ENCODE results near the gene AICDA. TPM values are rescaled to one million over a fixed set of nuclear protein-coding genes. Genes with fewer than 3 reads are reported as not detected.

The AICDA gene
- total and polyA plus RNA-seq, 10 of the 15 experiments (the other 5 are each of a cell fraction or from before 2014, with no cell fraction given), result 9.4 to 24.9 (median 16.6) TPM

DNA sequence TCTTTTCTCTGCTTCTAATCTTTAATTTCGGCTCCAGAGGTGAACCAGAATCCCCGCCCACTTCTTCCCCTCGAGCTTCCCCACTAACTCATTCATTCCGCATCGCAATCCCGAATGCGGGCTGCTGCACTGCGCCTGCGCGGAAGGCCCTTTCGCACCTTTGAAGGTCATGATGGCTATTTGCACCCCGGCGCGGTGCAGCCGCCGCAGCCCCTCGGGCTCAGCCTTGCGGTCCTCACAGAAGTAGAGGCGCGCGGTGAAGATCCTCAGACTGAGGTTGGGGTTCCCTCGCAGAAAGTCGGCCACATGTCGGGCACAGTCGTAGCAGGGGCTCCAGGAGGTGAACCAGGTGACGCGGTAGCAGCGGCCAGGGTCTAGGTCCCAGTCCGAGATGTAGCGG lies 7.6 kb downstream of the AICDA start:
- SMC1A ChIA-PET (ENCODE audit: uncharacterized antibody, unreplicated experiment), result no interaction called here
- peaks cover 9% of the 10 kb centered on the region for H3K79me2 ChIP-seq (ENCODE audit: control insufficient read depth, insufficient read depth, low read length)
- intact Hi-C loops (cut with micrococcal nuclease; ENCODE audit: unreplicated experiment), result loop anchor here (5.0 kb wide), 1 partner anchor 287 kb away; no protein-coding TSS in a partner anchor

More for the DNA sequence above, 7.6 kb downstream of the AICDA start:
- 94% methylated on average over 30 of the region's 30 CpGs for WGBS (ENCODE audit: insufficient coverage, insufficient replicate concordance, low lambda C conversion rate, missing lambda C conversion rate)
- peaks cover 14% of the 10 kb centered on the region for H3K4me1 ChIP-seq (ENCODE audit: control insufficient read depth, insufficient read depth, low read length)
- H3K4me3 ChIP-seq, result no peak overlapping the region
- H3K4me2 ChIP-seq (ENCODE audit: control insufficient read depth, insufficient read depth), result no peak overlapping the region
- POLR2A ChIA-PET, result no interaction called here
- DNase-seq (ENCODE audit: low read depth, low spot score) (no peak), ATAC-seq (no peak), FAIRE-seq (no peak)
- H3K27ac ChIP-seq (ENCODE audit: control insufficient read depth, insufficient read depth), result no peak overlapping the region
- no peaks in the 10 kb centered on the region for H3K27me3 ChIP-seq (replicated peaks in 1 of 2; ENCODE audit: control insufficient read depth in 2 of 2, insufficient read depth in 2 of 2, low read length in 1 of 2)
- no peak overlapping the region for H2AFZ ChIP-seq (ENCODE audit: control insufficient read depth, low read depth, low read length)
- H3K9me3 ChIP-seq (replicated peaks; ENCODE audit: control insufficient read depth, insufficient read depth, low read length), result no peaks in the 10 kb centered on the region
- H3K9ac ChIP-seq (ENCODE audit: control insufficient read depth, insufficient read depth, low read length), result no peak overlapping the region
- CTCF ChIA-PET, result interaction anchor here (1.0 kb wide), 1 partner anchor 62 kb away, joined by 3 read pairs; no protein-coding TSS in a partner anchor
- RAD21 ChIA-PET (ENCODE audit: unreplicated experiment), result no interaction called here
- H3K36me3 ChIP-seq (ENCODE audit: control insufficient read depth in 2 of 2, insufficient read depth in 2 of 2, low read length in 1 of 2), result peaks cover 0 to 4% of the 10 kb centered on the region in 2 experiments
- no peaks in the 10 kb centered on the region for H4K20me1 ChIP-seq (ENCODE audit: control insufficient read depth, insufficient read depth)
- in situ Hi-C loops (cut with MboI), result no loop called here
- no TSS peak for BruUV-seq (replicated peaks)
- TF ChIP-seq CREB1 (IDR thresholded peaks at IDR 0.05; ENCODE audit: low read depth) (no peak), WRNIP1 (IDR thresholded peaks at IDR 0.05; ENCODE audit: borderline replicate concordance, low read depth, low read length) (no peak), MTA3 (IDR thresholded peaks at IDR 0.05; ENCODE audit: borderline replicate concordance, low read length) (no peak), MYB (IDR thresholded peaks at IDR 0.05; ENCODE audit: borderline replicate concordance, low read depth, low read length) (no peak), RBBP5 (conservative IDR thresholded peaks at IDR 0.05) (no peak), SIX5 (IDR thresholded peaks at IDR 0.05; ENCODE audit: low read depth, low read length, severe bottlenecking) (no peak), ZZZ3 (IDR thresholded peaks at IDR 0.05; ENCODE audit: control insufficient read depth, insufficient read length, low read depth) (no peak), SMAD5 (IDR thresholded peaks at IDR 0.05; ENCODE audit: low read depth) (no peak), SMARCA5 (IDR thresholded peaks at IDR 0.05) (no peak)
- TF ChIP-seq, protein P1, sequence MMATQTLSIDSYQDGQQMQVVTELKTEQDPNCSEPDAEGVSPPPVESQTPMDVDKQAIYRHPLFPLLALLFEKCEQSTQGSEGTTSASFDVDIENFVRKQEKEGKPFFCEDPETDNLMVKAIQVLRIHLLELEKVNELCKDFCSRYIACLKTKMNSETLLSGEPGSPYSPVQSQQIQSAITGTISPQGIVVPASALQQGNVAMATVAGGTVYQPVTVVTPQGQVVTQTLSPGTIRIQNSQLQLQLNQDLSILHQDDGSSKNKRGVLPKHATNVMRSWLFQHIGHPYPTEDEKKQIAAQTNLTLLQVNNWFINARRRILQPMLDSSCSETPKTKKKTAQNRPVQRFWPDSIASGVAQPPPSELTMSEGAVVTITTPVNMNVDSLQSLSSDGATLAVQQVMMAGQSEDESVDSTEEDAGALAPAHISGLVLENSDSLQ (IDR thresholded peaks at IDR 0.05), result no peak
- TF ChIP-seq, protein P2, sequence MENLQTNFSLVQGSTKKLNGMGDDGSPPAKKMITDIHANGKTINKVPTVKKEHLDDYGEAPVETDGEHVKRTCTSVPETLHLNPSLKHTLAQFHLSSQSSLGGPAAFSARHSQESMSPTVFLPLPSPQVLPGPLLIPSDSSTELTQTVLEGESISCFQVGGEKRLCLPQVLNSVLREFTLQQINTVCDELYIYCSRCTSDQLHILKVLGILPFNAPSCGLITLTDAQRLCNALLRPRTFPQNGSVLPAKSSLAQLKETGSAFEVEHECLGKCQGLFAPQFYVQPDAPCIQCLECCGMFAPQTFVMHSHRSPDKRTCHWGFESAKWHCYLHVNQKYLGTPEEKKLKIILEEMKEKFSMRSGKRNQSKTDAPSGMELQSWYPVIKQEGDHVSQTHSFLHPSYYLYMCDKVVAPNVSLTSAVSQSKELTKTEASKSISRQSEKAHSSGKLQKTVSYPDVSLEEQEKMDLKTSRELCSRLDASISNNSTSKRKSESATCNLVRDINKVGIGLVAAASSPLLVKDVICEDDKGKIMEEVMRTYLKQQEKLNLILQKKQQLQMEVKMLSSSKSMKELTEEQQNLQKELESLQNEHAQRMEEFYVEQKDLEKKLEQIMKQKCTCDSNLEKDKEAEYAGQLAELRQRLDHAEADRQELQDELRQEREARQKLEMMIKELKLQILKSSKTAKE (IDR thresholded peaks at IDR 0.05; ENCODE audit: low read depth, poor library complexity, severe bottlenecking), result no peak
- TF ChIP-seq, protein P3, sequence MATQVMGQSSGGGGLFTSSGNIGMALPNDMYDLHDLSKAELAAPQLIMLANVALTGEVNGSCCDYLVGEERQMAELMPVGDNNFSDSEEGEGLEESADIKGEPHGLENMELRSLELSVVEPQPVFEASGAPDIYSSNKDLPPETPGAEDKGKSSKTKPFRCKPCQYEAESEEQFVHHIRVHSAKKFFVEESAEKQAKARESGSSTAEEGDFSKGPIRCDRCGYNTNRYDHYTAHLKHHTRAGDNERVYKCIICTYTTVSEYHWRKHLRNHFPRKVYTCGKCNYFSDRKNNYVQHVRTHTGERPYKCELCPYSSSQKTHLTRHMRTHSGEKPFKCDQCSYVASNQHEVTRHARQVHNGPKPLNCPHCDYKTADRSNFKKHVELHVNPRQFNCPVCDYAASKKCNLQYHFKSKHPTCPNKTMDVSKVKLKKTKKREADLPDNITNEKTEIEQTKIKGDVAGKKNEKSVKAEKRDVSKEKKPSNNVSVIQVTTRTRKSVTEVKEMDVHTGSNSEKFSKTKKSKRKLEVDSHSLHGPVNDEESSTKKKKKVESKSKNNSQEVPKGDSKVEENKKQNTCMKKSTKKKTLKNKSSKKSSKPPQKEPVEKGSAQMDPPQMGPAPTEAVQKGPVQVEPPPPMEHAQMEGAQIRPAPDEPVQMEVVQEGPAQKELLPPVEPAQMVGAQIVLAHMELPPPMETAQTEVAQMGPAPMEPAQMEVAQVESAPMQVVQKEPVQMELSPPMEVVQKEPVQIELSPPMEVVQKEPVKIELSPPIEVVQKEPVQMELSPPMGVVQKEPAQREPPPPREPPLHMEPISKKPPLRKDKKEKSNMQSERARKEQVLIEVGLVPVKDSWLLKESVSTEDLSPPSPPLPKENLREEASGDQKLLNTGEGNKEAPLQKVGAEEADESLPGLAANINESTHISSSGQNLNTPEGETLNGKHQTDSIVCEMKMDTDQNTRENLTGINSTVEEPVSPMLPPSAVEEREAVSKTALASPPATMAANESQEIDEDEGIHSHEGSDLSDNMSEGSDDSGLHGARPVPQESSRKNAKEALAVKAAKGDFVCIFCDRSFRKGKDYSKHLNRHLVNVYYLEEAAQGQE (IDR thresholded peaks at IDR 0.05; ENCODE audit: low read depth, low read length), result no peak

Measured in GM12878 (cell line).